Caco-2 (cell line): Measurements from ENCODE around the gene BCAS3. TPM values are rescaled to one million over a fixed set of nuclear protein-coding genes. Genes with fewer than 3 reads are reported as not detected.

Experiments
- BruUV-seq: library from RNA; stranded (reverse); fragments of 400-500 nt; replicated peaks from 2 replicates; lab custom pipeline; 2021; lab: Mats Ljungman, UMichigan
- CTCF ChIA-PET: fragments of 300-600 bp; sonication (Branson Sonifier 250); formaldehyde crosslinking; loops from one replicate; lab custom pipeline; 2022; ENCODE audit warnings: antibody characterized with exemption; lab: Charles Lee
- POLR2A ChIA-PET: fragments of 300-600 bp; sonication (Branson Sonifier 250); formaldehyde crosslinking; loops from one replicate; lab custom pipeline; 2022; ENCODE audit warnings: antibody characterized with exemption; lab: Charles Lee
- DNase-seq, 2 experiments: peaks; one replicate each; pipeline versions ENCODE4 v3.0.0 to v3.0.0-alpha.2; 2020 to 2022
- H3K27me3 ChIP-seq: replicated peaks from 2 replicates; pipeline ENCODE4 v1.6.0; 2011; ENCODE audit warnings: low read length; ENCODE audit not compliant: control insufficient read depth, insufficient read depth
- H3K36me3 ChIP-seq: 2 replicates; pipeline ENCODE4 v1.5.1; 2011; ENCODE audit warnings: low read length; ENCODE audit not compliant: control insufficient read depth, insufficient read depth
- H3K4me1 ChIP-seq: fragments of 250-450 bp; sonication (Bioruptor Pico); 2 replicates; pipeline ENCODE4 v1.5.1; 2020; ENCODE audit warnings: mild to moderate bottlenecking
- H3K4me3 ChIP-seq: 2 replicates; pipeline ENCODE4 v1.5.1; 2011; ENCODE audit warnings: low read depth, mild to moderate bottlenecking, control low read depth, low read length
- H3K9me3 ChIP-seq: fragments of 250-450 bp; sonication (Bioruptor Pico); 2 replicates; pipeline ENCODE4 v1.5.1; 2020; ENCODE audit warnings: mild to moderate bottlenecking, moderate library complexity
- H3K27ac Mint-ChIP-seq: one replicate; pipeline ENCODE4 v1.8.0; 2022; ENCODE audit warnings: mixed read lengths; ENCODE audit not compliant: unreplicated experiment
- H3K27me3 Mint-ChIP-seq: one replicate; pipeline ENCODE4 v1.8.0; 2022; ENCODE audit warnings: mixed read lengths; ENCODE audit not compliant: insufficient read depth, unreplicated experiment
- H3K36me3 Mint-ChIP-seq: one replicate; pipeline ENCODE4 v1.8.0; 2022; ENCODE audit warnings: mild to moderate bottlenecking, mixed read lengths; ENCODE audit not compliant: insufficient read depth, unreplicated experiment
- H3K4me1 Mint-ChIP-seq: one replicate; pipeline ENCODE4 v1.8.0; 2022; ENCODE audit warnings: low read depth, mixed read lengths; ENCODE audit not compliant: unreplicated experiment
- H3K4me3 Mint-ChIP-seq: one replicate; pipeline ENCODE4 v1.8.0; 2022; ENCODE audit warnings: mild to moderate bottlenecking, moderate library complexity, mixed read lengths; ENCODE audit not compliant: unreplicated experiment
- H3K9me3 Mint-ChIP-seq: one replicate; pipeline ENCODE4 v1.8.0; 2022; ENCODE audit warnings: mixed read lengths; ENCODE audit not compliant: unreplicated experiment
- intact Hi-C: fragments of 100-400 bp; cut with micrococcal nuclease; formaldehyde crosslinking; loops from one replicate; pipeline ENCODE4 v1.10.0; 2022; ENCODE audit not compliant: unreplicated experiment
- total RNA-seq: library from RNA; stranded (reverse); gene quantifications from 2 replicates; pipeline ENCODE4 v1.2.3, GENCODE V29; 2022
- TF ChIP-seq, protein P1 (sequence below), 2 experiments: fragments of 200-600 bp in 1 of 2; IDR thresholded peaks; 1 replicate in 1 of 2; 2 replicates in 1 of 2; pipeline versions ENCODE4 v1.5.1 to v1.8.0; 2011 to 2022; ENCODE audit warnings: antibody characterized with exemption in 1 of 2, control low read depth in 1 of 2, inconsistent platforms in 1 of 2, low read depth in 1 of 2, low read length in 1 of 2, mild to moderate bottlenecking in 1 of 2, moderate library complexity in 1 of 2; ENCODE audit not compliant: insufficient read depth in 1 of 2, severe bottlenecking in 1 of 2, unreplicated experiment in 1 of 2

The BCAS3 gene
- total RNA-seq, 1 experiment from 2014 or later: 44.1 TPM

GRCh38 chr17:61387511-61388305 is 710.1 kb downstream of the BCAS3 start:
- DNase-seq: no peak
- H3K27me3 ChIP-seq: no peaks in the 10 kb centered on the region
- no TSS peak for BruUV-seq
- no peaks in the 10 kb centered on the region for H3K27me3 Mint-ChIP-seq
- POLR2A ChIA-PET: no interaction called here
- H3K4me1 Mint-ChIP-seq: no peaks in the 10 kb centered on the region
- intact Hi-C loops: no loop called here
- no peaks in the 10 kb centered on the region for H3K9me3 Mint-ChIP-seq
- no peak overlapping the region for H3K27ac Mint-ChIP-seq
- TF ChIP-seq, protein P1, sequence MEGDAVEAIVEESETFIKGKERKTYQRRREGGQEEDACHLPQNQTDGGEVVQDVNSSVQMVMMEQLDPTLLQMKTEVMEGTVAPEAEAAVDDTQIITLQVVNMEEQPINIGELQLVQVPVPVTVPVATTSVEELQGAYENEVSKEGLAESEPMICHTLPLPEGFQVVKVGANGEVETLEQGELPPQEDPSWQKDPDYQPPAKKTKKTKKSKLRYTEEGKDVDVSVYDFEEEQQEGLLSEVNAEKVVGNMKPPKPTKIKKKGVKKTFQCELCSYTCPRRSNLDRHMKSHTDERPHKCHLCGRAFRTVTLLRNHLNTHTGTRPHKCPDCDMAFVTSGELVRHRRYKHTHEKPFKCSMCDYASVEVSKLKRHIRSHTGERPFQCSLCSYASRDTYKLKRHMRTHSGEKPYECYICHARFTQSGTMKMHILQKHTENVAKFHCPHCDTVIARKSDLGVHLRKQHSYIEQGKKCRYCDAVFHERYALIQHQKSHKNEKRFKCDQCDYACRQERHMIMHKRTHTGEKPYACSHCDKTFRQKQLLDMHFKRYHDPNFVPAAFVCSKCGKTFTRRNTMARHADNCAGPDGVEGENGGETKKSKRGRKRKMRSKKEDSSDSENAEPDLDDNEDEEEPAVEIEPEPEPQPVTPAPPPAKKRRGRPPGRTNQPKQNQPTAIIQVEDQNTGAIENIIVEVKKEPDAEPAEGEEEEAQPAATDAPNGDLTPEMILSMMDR (IDR thresholded peaks at IDR 0.05; ENCODE audit: insufficient read depth in 1 of 2, low read depth in 1 of 2, low read length in 1 of 2, severe bottlenecking in 1 of 2, unreplicated experiment in 1 of 2): no peak
- no peak overlapping the region for H3K4me3 ChIP-seq
- CTCF ChIA-PET: no interaction called here
- no peaks in the 10 kb centered on the region for H3K9me3 ChIP-seq
- no peaks in the 10 kb centered on the region for H3K36me3 ChIP-seq
- peaks cover 5% of the 10 kb centered on the region; the same call in 1 of the 2 replicates for H3K4me1 ChIP-seq
- peaks cover 8% of the 10 kb centered on the region for H3K36me3 Mint-ChIP-seq
- no peak overlapping the region for H3K4me3 Mint-ChIP-seq

- Mint-ChIP-seq H3K27ac (no peak overlapping the region), H3K4me3 (no peak overlapping the region), H3K9me3 (no peaks in the 10 kb centered on the region), H3K4me1 (peaks cover under 1% of the 10 kb centered on the region), H3K27me3 (no peaks in the 10 kb centered on the region), H3K36me3 (peaks cover 4% of the 10 kb centered on the region)
- CTCF ChIA-PET: no interaction called here
- TF ChIP-seq, protein P1 (IDR thresholded peaks at IDR 0.05; ENCODE audit: insufficient read depth in 1 of 2, low read depth in 1 of 2, low read length in 1 of 2, severe bottlenecking in 1 of 2, unreplicated experiment in 1 of 2): no peak
- H3K4me1 ChIP-seq: peaks cover 12% of the 10 kb centered on the region
- H3K4me3 ChIP-seq: no peak overlapping the region
- H3K9me3 ChIP-seq: no peaks in the 10 kb centered on the region
- no peak for DNase-seq
- no TSS peak for BruUV-seq
- H3K36me3 ChIP-seq: no peaks in the 10 kb centered on the region
- POLR2A ChIA-PET: no interaction called here
- intact Hi-C loops: no loop called here
- no peaks in the 10 kb centered on the region for H3K27me3 ChIP-seq
Measured at GRCh38 chr17:61388561-61389356, 711.1 kb downstream of the BCAS3 start.

DNA sequence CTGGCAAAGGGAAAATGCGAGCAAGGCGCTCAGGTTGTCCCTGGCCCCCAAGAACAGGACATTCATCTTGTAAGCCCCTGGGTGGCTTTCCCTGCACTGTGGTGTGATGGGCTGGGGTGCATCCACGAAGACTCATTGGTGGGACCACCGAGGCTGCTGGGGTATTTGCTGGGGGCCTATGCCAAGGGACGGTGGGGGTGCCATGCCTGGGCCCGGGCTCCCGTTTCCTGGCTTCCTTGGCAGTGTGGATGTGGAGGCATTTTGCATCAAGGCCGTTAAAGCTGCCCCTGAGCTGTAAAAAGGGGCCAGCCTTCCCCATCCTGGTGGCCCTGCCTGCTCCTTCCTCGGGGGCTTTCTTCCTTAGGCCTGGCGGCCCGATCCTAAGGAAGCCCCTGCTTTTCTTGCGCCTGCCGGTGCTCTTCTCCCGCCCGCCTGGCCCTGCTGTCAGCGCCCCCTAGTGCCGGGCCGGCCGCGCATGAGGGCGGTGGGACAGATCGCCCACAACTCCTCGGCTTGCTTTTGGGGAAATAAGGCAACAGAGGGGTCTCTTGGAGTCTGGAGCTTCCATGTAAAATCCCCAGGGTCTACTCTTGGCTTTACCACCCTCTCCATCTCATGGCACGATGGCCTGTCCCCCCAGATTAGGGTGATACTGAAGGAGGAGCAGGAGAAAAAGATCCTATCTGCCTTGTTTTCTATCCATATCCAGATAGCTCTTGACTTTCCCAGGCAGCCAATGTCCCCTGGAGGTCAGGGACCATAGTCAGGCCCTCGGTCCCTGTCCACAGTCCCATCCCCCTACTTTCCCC is 712.2 kb downstream of the BCAS3 start:
- no peaks in the 10 kb centered on the region for H3K27me3 ChIP-seq
- intact Hi-C loops: loop anchor here (5.0 kb wide), 2 partner anchors 33 to 153 kb away; no protein-coding TSS in a partner anchor
- no peak overlapping the region for H3K4me3 ChIP-seq
- no peaks in the 10 kb centered on the region for H3K9me3 ChIP-seq
- no peaks in the 10 kb centered on the region for H3K9me3 Mint-ChIP-seq
- no TSS peak for BruUV-seq
- H3K27me3 Mint-ChIP-seq: no peaks in the 10 kb centered on the region
- no peaks in the 10 kb centered on the region for H3K36me3 ChIP-seq
- ChIA-PET POLR2A (no interaction called here), CTCF (interaction anchor here (0.6 kb wide), 1 partner anchor 10 kb away, joined by 3 read pairs; the partner anchor contains the start of gene TBX2)
- DNase-seq: peak in 1 of 2 experiments; percentile 58
- peaks cover 12% of the 10 kb centered on the region for H3K4me1 Mint-ChIP-seq
- TF ChIP-seq, protein P1 (IDR thresholded peaks at IDR 0.05; ENCODE audit: insufficient read depth in 1 of 2, low read depth in 1 of 2, low read length in 1 of 2, severe bottlenecking in 1 of 2, unreplicated experiment in 1 of 2): peak; percentile 75 to 85
- no peak overlapping the region for H3K4me3 Mint-ChIP-seq
- H3K27ac Mint-ChIP-seq: no peak overlapping the region
- H3K4me1 ChIP-seq: peaks cover 23% of the 10 kb centered on the region
- peaks cover 10% of the 10 kb centered on the region for H3K36me3 Mint-ChIP-seq
